Measurements from ENCODE around the gene RNF157. TPM values are rescaled to one million over a fixed set of nuclear protein-coding genes. Genes with fewer than 3 reads are reported as not detected.

RNF157 gene
- total and polyA plus RNA-seq, 2 of the 13 experiments (the other 11 are each of a cell fraction or from before 2014, with no cell fraction given): 0.44 to 1.5 TPM

DNA sequence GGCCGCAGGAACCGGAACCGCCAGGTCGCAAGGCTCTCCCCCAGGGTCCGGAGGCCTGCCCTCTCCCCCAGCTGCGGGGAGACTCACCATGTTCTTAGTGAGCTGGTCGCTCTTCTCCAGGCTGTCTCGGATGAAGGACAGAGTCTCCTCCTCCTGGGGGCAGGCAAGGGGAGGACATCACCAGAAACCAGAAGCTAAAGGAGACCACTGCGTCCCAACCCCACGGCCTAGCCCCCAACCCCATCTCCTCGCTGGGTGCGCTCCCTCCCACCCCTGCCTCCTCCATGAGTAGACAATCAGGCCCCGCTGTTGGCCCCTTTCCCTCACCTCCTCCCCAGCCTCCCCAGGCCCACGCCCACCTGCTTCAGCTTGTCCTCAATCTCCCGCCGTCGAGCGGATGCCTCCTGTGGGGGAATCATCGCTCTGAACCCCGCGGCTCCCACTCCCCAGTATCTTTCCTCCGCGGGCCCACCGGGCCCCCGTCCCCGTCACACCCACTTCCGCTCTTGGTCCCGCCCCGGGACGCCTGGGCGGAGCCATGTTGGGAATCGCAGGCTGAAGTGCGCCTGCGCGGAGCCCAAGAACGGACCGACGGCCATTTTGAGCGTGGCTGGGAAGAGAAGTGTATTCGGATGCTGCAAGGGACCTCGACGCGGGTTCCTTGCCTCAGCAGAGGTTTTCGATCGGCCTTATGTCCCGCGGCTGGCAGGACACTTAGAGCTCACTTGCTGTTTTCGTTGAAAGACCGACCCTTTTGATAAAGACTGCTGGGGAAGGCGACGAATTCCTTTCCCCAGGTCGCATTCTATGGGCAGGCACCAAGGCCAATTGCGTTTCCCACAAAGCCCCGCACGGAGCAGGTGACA lies 136.8 kb downstream of the RNF157 start, which contains the start of gene EXOC7:
Gene EXOC7 (minus strand): TSS at position 514 of the 866 bp plus-strand sequence. CDS start 95 bp downstream, at position 419.
- peak; percentile 81 for FAIRE-seq
- peak; percentile 84 for ATAC-seq
- Histone ChIP-seq H3K79me2 (ENCODE audit: insufficient read depth, low read length) (peaks cover 18% of the 10 kb centered on the region), H2AFZ (ENCODE audit: low read length) (peak within 1 kb of the TSS; percentile 50), H3K36me3 (replicated peaks in 1 of 2; ENCODE audit: control insufficient read depth in 1 of 2, insufficient read depth in 2 of 2, low read length in 2 of 2) (peaks cover 13 to 26% of the 10 kb centered on the region in 2 experiments), H3K27ac (ENCODE audit: extremely low read length, insufficient read depth, low read length) (peak within 1 kb of the TSS; percentile 83), H3K9ac (ENCODE audit: insufficient read depth, low read depth, low read length) (peak within 1 kb of the TSS; percentile 86), H3K4me1 (ENCODE audit: insufficient read depth, low read length) (peaks cover 48% of the 10 kb centered on the region), H3K27me3 (ENCODE audit: control insufficient read depth in 1 of 2, insufficient read depth in 2 of 2, low read length in 2 of 2) (no peaks in the 10 kb centered on the region; a peak in 1 of 5 replicates), H4K20me1 (ENCODE audit: insufficient read depth, low read length) (no peaks in the 10 kb centered on the region), H3K4me3 (replicated peaks in 1 of 3; ENCODE audit: insufficient read depth in 1 of 3, low read depth in 2 of 3, low read length in 3 of 3) (peak within 1 kb of the TSS; percentile 78 to 87 (median 79)), H3K9me3 (ENCODE audit: low read length) (no peaks in the 10 kb centered on the region), H3K4me2 (ENCODE audit: low read depth, low read length) (peak within 1 kb of the TSS; percentile 97)
- CTCF ChIA-PET (ENCODE audit: low intra/inter-chr PET ratio, low total read pairs): no interaction called here
- intact Hi-C loops (cut with micrococcal nuclease; ENCODE audit: unreplicated experiment): loop anchor here (2.0 kb wide), 1 partner anchor 25 kb away; the partner anchor contains the start of gene ZACN
- WGBS (ENCODE audit: low lambda C conversion rate): 5% methylated on average over 43 of the region's 55 CpGs
- DNase-seq (ENCODE audit: low spot score): peak; percentile 92
- POLR2A ChIA-PET: interaction anchor here (0.7 to 2.3 kb wide), 22 partner anchors 9 to 324 kb away, joined by 3 to 8 read pairs (median 4); partner anchors contain the start of genes ACOX1, EVPL, GALR2 and SRP68
- in situ Hi-C loops (cut with HindIII; ENCODE audit: extremely low pct_ligation_motif_present, low pct_unique_long_range_greater_than_20kb): no loop called here
- BruUV-seq (replicated peaks): no TSS peak
- TF ChIP-seq, protein P1, sequence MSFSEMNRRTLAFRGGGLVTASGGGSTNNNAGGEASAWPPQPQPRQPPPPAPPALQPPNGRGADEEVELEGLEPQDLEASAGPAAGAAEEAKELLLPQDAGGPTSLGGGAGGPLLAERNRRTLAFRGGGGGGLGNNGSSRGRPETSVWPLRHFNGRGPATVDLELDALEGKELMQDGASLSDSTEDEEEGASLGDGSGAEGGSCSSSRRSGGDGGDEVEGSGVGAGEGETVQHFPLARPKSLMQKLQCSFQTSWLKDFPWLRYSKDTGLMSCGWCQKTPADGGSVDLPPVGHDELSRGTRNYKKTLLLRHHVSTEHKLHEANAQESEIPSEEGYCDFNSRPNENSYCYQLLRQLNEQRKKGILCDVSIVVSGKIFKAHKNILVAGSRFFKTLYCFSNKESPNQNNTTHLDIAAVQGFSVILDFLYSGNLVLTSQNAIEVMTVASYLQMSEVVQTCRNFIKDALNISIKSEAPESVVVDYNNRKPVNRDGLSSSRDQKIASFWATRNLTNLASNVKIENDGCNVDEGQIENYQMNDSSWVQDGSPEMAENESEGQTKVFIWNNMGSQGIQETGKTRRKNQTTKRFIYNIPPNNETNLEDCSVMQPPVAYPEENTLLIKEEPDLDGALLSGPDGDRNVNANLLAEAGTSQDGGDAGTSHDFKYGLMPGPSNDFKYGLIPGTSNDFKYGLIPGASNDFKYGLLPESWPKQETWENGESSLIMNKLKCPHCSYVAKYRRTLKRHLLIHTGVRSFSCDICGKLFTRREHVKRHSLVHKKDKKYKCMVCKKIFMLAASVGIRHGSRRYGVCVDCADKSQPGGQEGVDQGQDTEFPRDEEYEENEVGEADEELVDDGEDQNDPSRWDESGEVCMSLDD (CRISPR knock-in tag; IDR thresholded peaks at IDR 0.05; ENCODE audit: borderline replicate concordance): 0 out of 2 replicates have a peak, but pooled peaks have one; percentile 20
- TF ChIP-seq CHD2 (IDR thresholded peaks at IDR 0.05; ENCODE audit: low read depth, low read length): no peak
- TF ChIP-seq, protein P2, sequence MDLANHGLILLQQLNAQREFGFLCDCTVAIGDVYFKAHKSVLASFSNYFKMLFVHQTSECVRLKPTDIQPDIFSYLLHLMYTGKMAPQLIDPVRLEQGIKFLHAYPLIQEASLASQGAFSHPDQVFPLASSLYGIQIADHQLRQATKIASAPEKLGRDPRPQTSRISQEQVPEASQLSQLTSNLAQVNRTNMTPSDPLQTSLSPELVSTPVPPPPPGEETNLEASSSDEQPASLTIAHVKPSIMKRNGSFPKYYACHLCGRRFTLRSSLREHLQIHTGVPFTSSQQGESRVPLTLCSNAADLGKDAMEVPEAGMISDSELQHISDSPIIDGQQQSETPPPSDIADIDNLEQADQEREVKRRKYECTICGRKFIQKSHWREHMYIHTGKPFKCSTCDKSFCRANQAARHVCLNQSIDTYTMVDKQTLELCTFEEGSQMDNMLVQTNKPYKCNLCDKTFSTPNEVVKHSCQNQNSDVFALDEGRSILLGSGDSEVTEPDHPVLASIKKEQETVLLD (CRISPR knock-in tag; IDR thresholded peaks at IDR 0.05; ENCODE audit: low read depth): no peak; the same call in 1 of the 2 replicates
- no peak for TF ChIP-seq ZNF282 (IDR thresholded peaks at IDR 0.05; ENCODE audit: partially characterized antibody)
- TF ChIP-seq, protein P3, sequence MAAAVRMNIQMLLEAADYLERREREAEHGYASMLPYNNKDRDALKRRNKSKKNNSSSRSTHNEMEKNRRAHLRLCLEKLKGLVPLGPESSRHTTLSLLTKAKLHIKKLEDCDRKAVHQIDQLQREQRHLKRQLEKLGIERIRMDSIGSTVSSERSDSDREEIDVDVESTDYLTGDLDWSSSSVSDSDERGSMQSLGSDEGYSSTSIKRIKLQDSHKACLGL (CRISPR knock-in tag; IDR thresholded peaks at IDR 0.05): peak; percentile 43; the same call in 1 of the 2 replicates
- peak in 1 of 2 experiments; percentile 7; a peak in 1 of 4 replicates for TF ChIP-seq NR2F1 (CRISPR knock-in tag; IDR thresholded peaks at IDR 0.05)
- no peak for TF ChIP-seq MAFK (conservative IDR thresholded peaks at IDR 0.05 in 1 of 2, IDR thresholded peaks at IDR 0.05 in 1 of 2; ENCODE audit: low read length in 2 of 2)
- TF ChIP-seq HNRNPK (IDR thresholded peaks at IDR 0.05; ENCODE audit: low read depth, low read length, poor library complexity, severe bottlenecking): peak; percentile 66
- TF ChIP-seq RORA (CRISPR knock-in tag; IDR thresholded peaks at IDR 0.05): no peak
- TF ChIP-seq SOX13 (IDR thresholded peaks at IDR 0.05): no peak
- TF ChIP-seq SOX13 (CRISPR knock-in tag; conservative IDR thresholded peaks at IDR 0.05 in 1 of 2, IDR thresholded peaks at IDR 0.05 in 1 of 2): peak in 1 of 2 experiments; percentile 31; a peak in 1 of 4 replicates
- no peak for TF ChIP-seq NONO (IDR thresholded peaks at IDR 0.05)
- peak; percentile 38 for TF ChIP-seq NONO (CRISPR knock-in tag; conservative IDR thresholded peaks at IDR 0.05)
- peak; percentile 87 for TF ChIP-seq THAP11 (CRISPR knock-in tag; IDR thresholded peaks at IDR 0.05)
- no peak for TF ChIP-seq PAF1 (CRISPR knock-in tag; IDR thresholded peaks at IDR 0.05)
- TF ChIP-seq ZNF761 (CRISPR knock-in tag; conservative IDR thresholded peaks at IDR 0.05): 0 out of 2 replicates have a peak, but pooled peaks have one; percentile 80
- TF ChIP-seq, protein P4, sequence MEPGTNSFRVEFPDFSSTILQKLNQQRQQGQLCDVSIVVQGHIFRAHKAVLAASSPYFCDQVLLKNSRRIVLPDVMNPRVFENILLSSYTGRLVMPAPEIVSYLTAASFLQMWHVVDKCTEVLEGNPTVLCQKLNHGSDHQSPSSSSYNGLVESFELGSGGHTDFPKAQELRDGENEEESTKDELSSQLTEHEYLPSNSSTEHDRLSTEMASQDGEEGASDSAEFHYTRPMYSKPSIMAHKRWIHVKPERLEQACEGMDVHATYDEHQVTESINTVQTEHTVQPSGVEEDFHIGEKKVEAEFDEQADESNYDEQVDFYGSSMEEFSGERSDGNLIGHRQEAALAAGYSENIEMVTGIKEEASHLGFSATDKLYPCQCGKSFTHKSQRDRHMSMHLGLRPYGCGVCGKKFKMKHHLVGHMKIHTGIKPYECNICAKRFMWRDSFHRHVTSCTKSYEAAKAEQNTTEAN (CRISPR knock-in tag; conservative IDR thresholded peaks at IDR 0.05): no peak
